GM21786 (cell line): Measurements from ENCODE around the gene MRPS23.

ENCODE experiments used
- ATAC-seq: cut with Tn5 transposase; IDR thresholded peaks from one replicate; pipeline ENCODE4 v1.9.1; 2021; ENCODE audit not compliant: unreplicated experiment

The MRPS23 gene

DNA sequence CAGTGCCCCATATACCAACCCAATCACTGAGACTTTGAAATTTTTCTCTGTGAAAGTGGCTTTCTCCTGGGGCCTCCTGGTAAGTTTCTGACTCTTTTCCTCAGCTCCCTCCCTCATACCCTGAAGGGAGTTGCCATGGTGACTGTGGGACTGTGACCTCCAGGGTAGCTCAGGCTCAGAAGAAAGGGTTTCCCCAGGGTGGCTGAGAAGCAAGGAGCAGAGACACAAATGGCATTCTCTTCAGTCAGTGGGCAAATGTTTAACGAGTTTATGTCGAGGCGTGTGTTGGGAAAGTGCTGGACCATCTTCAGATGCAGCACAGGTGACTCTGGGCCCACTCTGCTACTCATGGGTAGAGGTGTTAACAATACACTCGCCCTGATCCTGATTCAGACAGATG lies 46.8 kb downstream of the MRPS23 start:
- no peak for ATAC-seq

DNA sequence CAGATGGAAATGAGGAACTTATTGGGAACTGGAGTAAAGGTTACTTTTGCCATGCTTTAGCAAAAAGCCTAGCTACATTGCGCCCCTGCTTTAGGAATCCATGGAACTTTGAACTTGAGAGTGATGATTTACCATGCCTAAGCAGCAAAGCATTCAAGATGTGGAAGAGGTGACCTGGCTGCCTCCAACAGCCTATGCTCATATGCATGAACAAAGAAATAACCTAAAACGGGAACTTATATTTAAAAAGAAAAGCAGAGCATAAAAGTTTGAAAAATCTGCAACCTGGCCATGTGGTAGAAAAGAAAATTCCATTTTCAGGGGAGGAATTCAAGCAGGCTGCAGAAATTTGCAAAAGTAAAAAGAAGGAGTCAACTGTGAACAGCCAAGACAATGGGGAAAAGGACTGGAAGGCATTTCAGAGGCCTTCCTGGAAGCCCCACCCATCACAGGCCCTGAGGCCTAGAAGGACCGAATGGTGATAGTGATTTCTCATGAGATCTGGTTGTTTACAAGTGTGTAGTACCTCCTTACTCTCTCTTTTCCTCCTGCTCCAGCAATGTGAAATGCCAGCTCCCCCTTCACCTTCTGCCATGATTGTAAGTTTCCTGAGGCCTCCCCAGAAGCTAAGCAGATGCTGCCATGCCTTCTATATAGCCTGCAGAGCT lies 48.7 kb downstream of the MRPS23 start:
- ATAC-seq, result no peak

DNA sequence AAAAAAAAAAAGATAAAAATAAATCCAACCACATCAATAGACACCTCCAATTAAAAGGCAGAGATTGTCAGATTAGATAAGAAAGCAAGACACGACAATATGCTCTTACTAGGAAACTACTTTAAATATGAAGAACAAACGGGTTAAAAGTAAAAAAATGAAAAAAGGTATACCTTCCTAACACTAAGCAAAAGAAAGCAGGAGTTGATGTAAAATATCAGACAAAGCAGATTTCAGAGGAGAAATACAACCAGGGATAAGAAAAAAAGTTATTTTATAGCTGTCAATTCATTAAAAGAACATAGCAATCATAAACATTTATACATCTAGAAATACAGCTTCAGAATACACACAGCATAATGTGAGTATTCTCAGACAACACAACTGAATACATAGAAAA lies 55.0 kb downstream of the MRPS23 start:
- no peak for ATAC-seq

DNA sequence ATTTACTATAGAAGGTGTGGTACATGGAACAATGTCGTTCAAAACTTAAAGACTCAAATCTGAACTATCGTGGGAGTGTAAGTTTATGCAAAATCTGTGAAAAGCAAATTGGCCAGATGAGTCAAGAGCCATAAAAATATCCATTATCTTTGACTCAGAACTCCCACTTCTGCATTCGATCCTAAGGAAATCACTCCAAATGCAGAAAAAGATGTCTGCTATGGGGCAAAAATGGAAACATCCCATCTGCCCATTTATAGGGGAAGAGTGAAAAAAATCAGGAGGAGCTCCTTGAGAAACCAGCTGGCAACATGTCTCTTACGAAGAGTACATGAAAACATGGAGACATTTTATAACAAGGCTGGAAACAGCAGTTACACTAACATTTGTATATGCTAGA lies 61.1 kb downstream of the MRPS23 start:
- no peak for ATAC-seq

DNA sequence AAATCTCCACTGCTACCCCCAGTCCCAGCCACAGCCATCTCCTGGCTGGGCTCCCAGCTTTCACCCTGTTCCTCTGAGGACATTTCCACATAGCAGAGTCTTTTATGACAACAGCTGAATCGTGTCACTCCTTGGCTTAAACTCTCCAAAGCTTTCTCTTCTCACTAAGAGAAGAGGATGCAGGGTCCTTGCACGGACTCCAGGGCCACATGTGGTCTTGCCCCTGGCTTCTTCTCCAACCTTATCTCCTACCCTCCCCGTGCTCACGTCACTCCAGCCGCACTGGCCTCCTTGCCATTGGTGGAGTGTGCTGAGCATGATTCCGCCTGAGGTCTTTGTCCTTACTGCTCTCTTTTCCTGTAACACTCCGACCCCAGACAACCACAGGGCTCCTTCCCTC lies 64.8 kb downstream of the MRPS23 start:
- no peak for ATAC-seq
